ENCODE measurements around the gene KRT73. TPM values are rescaled to one million over a fixed set of nuclear protein-coding genes. Genes with fewer than 3 reads are reported as not detected.

KRT73 gene
- total and polyA plus RNA-seq, 2 of the 8 experiments (the other 6 are each of a cell fraction or from before 2014, with no cell fraction given): not detected

GRCh38 chr12:52645120-52645761 lies 26.9 kb upstream of the KRT73 start (continued):
- TF ChIP-seq EP300 (IDR thresholded peaks at IDR 0.05; ENCODE audit: borderline replicate concordance in 1 of 2, low read depth in 2 of 2, low read length in 2 of 2) (no peak), SIN3A (conservative IDR thresholded peaks at IDR 0.05 in 1 of 2, IDR thresholded peaks at IDR 0.05 in 1 of 2; ENCODE audit: low read depth in 1 of 2, low read length in 2 of 2) (no peak), CTCF (IDR thresholded peaks at IDR 0.05; ENCODE audit: control extremely low read depth in 1 of 3, insufficient read depth in 1 of 3, low read depth in 1 of 3, low read length in 3 of 3) (no peak), GABPA (IDR thresholded peaks at IDR 0.05; ENCODE audit: borderline replicate concordance, insufficient read depth, low read length) (no peak), SAP30 (IDR thresholded peaks at IDR 0.05; ENCODE audit: insufficient read depth, insufficient replicate concordance, low read length) (no peak), CREB1 (IDR thresholded peaks at IDR 0.05) (no peak)

Measured in H1 (cell line).